Smooth muscle cell (in vitro differentiated cells): Measurements from ENCODE around the gene C12orf57. TPM values are rescaled to one million over a fixed set of nuclear protein-coding genes. Genes with fewer than 3 reads are reported as not detected.

Experiments used
- DNase-seq: peaks from one replicate; lab custom pipeline; 2025; ENCODE audit not compliant: unreplicated experiment; lab: John Stamatoyannopoulos, UW
- H2AFZ ChIP-seq: fragments of 200-600 bp; sonication (generic); 2 replicates; pipeline ENCODE4 v1.6.0; 2016; ENCODE audit warnings: antibody characterized with exemption, low read depth, mild to moderate bottlenecking
- H3F3A ChIP-seq: fragments of 200-600 bp; sonication (generic); 2 replicates; pipeline ENCODE4 v1.6.0; 2017; ENCODE audit warnings: antibody characterized with exemption, low read depth
- H3K27ac ChIP-seq: fragments of 200-600 bp; sonication (generic); 2 replicates; pipeline ENCODE4 v1.5.1; 2016; ENCODE audit warnings: low read depth, mild to moderate bottlenecking
- H3K27me3 ChIP-seq: fragments of 200-600 bp; sonication (generic); 2 replicates; pipeline ENCODE4 v1.6.1; 2016; ENCODE audit warnings: low read depth, mild to moderate bottlenecking
- H3K36me3 ChIP-seq: fragments of 200-600 bp; sonication (generic); 2 replicates; pipeline ENCODE4 v1.5.1; 2016; ENCODE audit warnings: low read depth
- H3K4me1 ChIP-seq: fragments of 200-600 bp; sonication (generic); 2 replicates; pipeline ENCODE4 v1.5.1; 2016; ENCODE audit warnings: low read depth
- H3K4me2 ChIP-seq: fragments of 200-600 bp; sonication (generic); 2 replicates; pipeline ENCODE4 v1.6.0; 2016; ENCODE audit warnings: mild to moderate bottlenecking
- H3K4me3 ChIP-seq: fragments of 200-600 bp; sonication (generic); 2 replicates; pipeline ENCODE4 v1.5.1; 2016; ENCODE audit warnings: mild to moderate bottlenecking
- H3K79me2 ChIP-seq: fragments of 200-600 bp; sonication (generic); 2 replicates; pipeline ENCODE4 v1.6.0; 2016; ENCODE audit warnings: low read depth, mild to moderate bottlenecking
- H3K9ac ChIP-seq: fragments of 200-600 bp; sonication (generic); 2 replicates; pipeline ENCODE4 v1.6.0; 2016; ENCODE audit warnings: low read depth
- H3K9me3 ChIP-seq: fragments of 200-600 bp; sonication (generic); replicated peaks from 2 replicates; pipeline ENCODE4 v1.5.1; 2016; ENCODE audit warnings: low read depth
- H4K20me1 ChIP-seq: fragments of 200-600 bp; sonication (generic); 2 replicates; pipeline ENCODE4 v1.6.0; 2016; ENCODE audit warnings: low read depth
- WGBS: methylation state at CpG from one replicate; pipeline ENCODE4 v1.1.7; 2016; ENCODE audit warnings: low lambda C conversion rate; 5-methylcytosine and 5-hydroxymethylcytosine counted together
- polyA plus RNA-seq: library from polyadenylated mRNA; unstranded; fragments of >200 nt; fragmentation: Nextera tagmentation; extraction: Ambion mirVana; gene quantifications from 2 replicates; pipeline ENCODE4 v1.2.1, GENCODE V29; 2016
- total RNA-seq: library from RNA; depleted of rRNA; stranded (reverse); fragments of >200 nt; gene quantifications from 2 replicates; pipeline ENCODE4 v1.2.3, GENCODE V29; 2014
- TF ChIP-seq, protein P1 (sequence below): fragments of 200-600 bp; sonication (generic); IDR thresholded peaks from 2 replicates; pipeline ENCODE4 v1.5.1; 2017; ENCODE audit warnings: borderline replicate concordance, mild to moderate bottlenecking, antibody characterized with exemption; ENCODE audit not compliant: insufficient read depth, poor library complexity, severe bottlenecking

Gene C12orf57
- total and polyA plus RNA-seq, 2 experiments from 2014 or later, result 397 to 494 TPM

DNA sequence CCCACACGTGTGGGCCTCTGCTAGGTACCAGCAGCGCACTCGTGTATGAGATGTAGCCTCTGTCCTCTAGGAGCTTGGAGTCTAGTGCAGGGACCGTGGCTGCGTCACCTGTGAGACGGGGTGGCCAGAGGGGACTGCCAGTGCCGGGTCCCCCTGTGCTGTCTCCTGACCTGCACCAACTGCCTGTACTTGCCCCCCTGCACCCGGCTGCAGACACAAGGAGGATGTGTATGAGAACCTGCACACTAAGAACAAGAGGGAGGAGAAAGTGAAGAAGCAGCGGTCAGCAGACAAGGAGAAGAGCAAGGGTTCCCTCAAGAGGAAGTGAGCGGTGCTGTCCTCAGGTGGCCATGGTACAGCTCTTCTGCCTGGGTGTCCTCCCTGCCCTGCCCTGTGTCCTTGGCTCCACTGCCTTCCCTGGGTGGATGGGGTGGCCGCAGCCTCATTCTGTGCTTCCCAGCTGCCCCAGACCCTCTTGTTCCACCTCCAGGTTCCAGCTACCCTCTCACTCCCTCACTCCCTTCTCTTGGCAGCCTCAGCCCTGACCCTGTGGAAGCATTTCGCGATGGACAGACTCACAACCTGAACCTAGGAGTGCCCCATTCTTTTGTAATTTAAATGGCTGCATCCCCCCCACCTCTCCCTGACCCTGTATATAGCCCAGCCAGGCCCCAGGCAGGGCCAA is 16.9 kb downstream of the C12orf57 start:
- peak overlapping the region; percentile 96 for H3K27ac ChIP-seq
- no peaks in the 10 kb centered on the region for H3K9me3 ChIP-seq
- no peaks in the 10 kb centered on the region for H3K79me2 ChIP-seq
- H3F3A ChIP-seq, result peaks cover 23% of the 10 kb centered on the region
- 88% methylated on average over 13 of the region's 13 CpGs for WGBS
- DNase-seq, result no peak
- no peaks in the 10 kb centered on the region for H3K36me3 ChIP-seq
- H3K4me3 ChIP-seq, result peak overlapping the region; percentile 56
- peaks cover 5% of the 10 kb centered on the region for H4K20me1 ChIP-seq
- H3K4me1 ChIP-seq, result peaks cover 19% of the 10 kb centered on the region
- H3K27me3 ChIP-seq, result no peaks in the 10 kb centered on the region
- H3K9ac ChIP-seq, result peak overlapping the region; percentile 86
- H3K4me2 ChIP-seq, result peak overlapping the region; percentile 75
- peak overlapping the region; percentile 71 for H2AFZ ChIP-seq
- TF ChIP-seq, protein P1, sequence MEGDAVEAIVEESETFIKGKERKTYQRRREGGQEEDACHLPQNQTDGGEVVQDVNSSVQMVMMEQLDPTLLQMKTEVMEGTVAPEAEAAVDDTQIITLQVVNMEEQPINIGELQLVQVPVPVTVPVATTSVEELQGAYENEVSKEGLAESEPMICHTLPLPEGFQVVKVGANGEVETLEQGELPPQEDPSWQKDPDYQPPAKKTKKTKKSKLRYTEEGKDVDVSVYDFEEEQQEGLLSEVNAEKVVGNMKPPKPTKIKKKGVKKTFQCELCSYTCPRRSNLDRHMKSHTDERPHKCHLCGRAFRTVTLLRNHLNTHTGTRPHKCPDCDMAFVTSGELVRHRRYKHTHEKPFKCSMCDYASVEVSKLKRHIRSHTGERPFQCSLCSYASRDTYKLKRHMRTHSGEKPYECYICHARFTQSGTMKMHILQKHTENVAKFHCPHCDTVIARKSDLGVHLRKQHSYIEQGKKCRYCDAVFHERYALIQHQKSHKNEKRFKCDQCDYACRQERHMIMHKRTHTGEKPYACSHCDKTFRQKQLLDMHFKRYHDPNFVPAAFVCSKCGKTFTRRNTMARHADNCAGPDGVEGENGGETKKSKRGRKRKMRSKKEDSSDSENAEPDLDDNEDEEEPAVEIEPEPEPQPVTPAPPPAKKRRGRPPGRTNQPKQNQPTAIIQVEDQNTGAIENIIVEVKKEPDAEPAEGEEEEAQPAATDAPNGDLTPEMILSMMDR, result no peak

DNA sequence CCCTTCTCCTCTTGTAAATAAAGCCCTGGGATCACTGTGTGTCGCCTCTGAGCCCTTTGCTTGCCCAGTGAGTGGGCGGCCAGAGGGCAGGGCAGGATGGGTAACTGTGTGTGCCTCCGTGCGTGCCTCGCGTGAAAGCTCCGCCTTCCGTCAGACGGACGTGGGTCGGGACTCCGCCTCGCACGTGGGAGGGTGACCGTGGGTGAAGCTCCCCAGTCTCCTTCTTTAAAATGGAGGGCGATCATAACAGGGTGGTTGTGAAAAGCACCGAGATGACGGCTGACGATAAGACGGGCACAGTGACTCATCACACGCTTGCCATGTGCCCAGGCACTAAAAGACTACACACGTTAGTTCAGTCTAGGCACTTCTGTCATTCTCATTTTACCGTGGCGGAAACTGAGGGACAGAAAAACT is 17.5 kb downstream of the C12orf57 start:
- Histone ChIP-seq H3K9me3 (no peaks in the 10 kb centered on the region), H4K20me1 (peaks cover 5% of the 10 kb centered on the region), H3K27ac (peak overlapping the region; percentile 96), H3K79me2 (no peaks in the 10 kb centered on the region), H2AFZ (peak overlapping the region; percentile 71), H3K27me3 (no peaks in the 10 kb centered on the region), H3K9ac (peak overlapping the region; percentile 86), H3K4me2 (peak overlapping the region; percentile 75), H3K36me3 (no peaks in the 10 kb centered on the region), H3K4me1 (peaks cover 19% of the 10 kb centered on the region), H3F3A (peaks cover 27% of the 10 kb centered on the region), H3K4me3 (peak overlapping the region; percentile 56)
- TF ChIP-seq, protein P1, result no peak
- 26% methylated on average over 24 of the region's 24 CpGs for WGBS
- DNase-seq, result peak; percentile 54

DNA sequence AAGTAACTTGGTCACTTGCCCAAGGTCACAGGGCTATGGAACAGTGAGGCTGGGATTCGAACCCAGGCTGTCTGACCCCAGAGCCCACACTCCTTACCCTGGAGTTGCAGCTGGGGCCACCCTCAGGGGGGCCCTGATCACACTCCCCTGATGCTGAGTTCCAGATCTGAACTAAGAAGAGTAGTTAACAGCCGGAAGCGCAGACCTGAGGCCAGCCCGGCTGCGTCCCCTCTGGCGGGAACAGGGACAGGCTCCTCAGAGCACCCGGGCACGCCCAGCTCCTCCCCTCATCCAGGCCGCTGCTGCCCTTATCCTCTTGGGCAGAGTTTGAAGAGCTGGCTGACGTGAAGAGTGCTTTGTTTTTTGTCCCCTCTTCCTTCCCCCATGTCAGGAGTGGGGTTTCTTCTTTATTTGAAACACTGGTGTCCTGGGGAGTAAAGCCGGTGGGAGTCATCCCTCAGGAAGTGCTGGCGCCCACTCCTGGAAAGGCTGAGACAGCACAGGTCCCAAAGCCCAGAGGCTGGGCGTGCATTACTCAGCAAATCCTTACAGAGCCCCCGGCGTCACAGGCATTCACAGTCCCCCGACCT is 18.0 kb downstream of the C12orf57 start:
- Histone ChIP-seq H3F3A (peaks cover 32% of the 10 kb centered on the region), H3K9me3 (no peaks in the 10 kb centered on the region), H3K79me2 (no peaks in the 10 kb centered on the region), H3K4me1 (peaks cover 19% of the 10 kb centered on the region), H4K20me1 (peaks cover 5% of the 10 kb centered on the region), H3K27me3 (no peaks in the 10 kb centered on the region), H3K36me3 (no peaks in the 10 kb centered on the region), H3K27ac (peak overlapping the region; percentile 96), H3K4me3 (peak overlapping the region; percentile 56), H3K4me2 (peak overlapping the region; percentile 75), H3K9ac (peak overlapping the region; percentile 86), H2AFZ (peak overlapping the region; percentile 71)
- TF ChIP-seq, protein P1, result peak; percentile 47
- DNase-seq, result peak; percentile 74
- WGBS, result 8% methylated on average over 16 of the region's 16 CpGs
